Activated CD4-positive, CD25-positive, alpha-beta regulatory T cell treated with anti-CD3 and anti-CD28 coated beads, Interleukin-2, amount 50 U/mL, for 24 hours (primary cell): ENCODE results near the gene DDN.

Experiments used
- ATAC-seq, 2 donors: fragments of 150-1000 bp; cut with Tn5 transposase; one replicate each; pipeline ENCODE4 v1.10.0; 2021; ENCODE audit warnings: mild to moderate bottlenecking in 1 of 2, moderate library complexity in 1 of 2

Gene DDN

GRCh38 chr12:49030714-49031572, 31.8 kb upstream of the DDN start:
- no peak for ATAC-seq

DNA sequence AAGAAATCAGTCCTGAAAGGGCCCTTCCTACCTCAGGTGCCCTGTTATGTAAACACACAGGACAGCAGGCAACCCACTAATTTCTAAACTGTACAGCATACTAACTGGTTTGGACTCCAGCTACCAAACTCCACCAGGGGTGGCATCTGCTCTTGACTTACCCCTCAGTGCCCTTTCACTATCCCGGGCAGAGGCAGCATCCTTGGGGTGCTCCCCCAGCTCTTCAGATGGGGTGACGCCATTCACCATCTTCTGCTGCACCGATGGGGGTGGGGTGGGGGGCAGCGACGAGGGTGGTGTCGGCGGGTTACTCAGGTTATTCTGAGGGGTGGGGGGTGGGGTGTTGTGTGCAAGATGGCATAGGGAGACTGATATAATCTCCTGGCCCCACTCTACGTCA, 30.9 kb upstream of the DDN start:
- no peak for ATAC-seq

GRCh38 chr12:49028666-49029275, 29.6 kb upstream of the DDN start:
- ATAC-seq, result no peak

DNA sequence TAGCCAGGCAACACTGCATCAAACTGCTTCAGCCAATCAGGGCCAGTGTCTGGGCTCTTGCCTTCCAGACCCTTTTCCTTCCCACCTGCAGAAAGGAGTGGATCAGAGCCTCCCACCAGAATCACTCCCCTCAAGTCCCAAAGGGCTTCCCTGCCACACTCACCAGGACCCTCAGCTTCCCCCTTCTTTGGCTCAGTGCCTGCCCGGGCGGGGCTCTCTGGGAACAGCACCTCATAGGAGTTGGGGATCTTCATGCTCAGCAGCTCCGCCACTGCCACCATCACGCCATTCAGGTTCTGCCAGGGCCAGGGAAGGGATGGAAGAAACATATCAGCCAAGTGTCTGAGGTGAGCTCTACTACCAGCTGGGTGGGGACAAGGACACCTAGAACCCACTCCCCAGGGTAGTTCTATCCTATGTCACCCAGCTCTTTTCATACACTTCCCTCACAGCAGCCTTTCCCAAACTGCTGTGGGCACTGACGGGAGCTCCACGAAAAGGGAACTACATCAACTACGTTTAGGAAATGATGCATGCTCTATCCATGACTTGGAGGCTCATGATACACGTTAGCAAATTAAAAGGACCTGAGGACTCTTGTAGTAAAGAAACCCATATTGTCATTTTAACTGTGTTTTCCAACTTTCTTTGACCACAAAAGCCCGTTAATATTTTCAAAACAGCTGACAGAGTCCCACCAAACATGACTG, 28.8 kb upstream of the DDN start:
- no peak for ATAC-seq

DNA sequence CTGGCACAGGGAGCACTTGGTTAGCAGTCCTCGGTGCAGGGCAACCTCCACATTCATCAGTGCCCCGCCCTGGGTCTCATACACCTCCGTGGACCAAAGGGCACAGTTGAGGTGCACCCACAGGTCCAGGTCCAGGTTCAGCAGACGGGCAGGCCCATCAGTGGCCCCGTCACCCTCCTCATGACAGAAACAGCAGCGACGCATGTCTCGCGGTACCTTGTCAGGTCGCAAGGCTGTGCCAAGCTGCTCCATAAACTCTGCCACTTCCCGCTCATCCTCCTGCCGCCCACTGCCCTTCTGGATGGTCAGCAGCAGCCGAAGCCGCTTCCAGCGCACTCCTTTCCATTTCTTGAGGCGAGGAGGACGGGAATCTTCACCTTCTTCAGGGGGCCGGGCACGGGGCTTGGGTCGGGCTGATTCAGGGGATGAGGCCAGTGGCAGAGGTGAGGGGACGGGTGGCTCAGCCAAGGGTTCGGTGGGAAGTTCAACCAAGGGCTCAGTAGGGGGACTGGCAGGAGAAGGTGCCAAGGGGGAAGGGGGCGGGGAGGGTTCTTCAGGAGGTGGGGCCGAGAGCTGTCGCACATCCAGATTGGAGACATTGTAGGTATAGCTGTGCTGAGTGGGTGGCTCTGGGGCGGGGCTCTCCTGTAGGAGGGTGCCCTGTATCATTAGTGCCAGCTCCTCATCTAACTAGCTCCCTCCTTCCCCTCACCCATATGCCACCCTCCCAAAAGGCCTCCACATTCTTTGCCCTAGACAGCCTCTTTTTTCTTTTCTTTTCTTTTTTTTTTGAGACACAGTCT, 27.7 kb upstream of the DDN start:
- ATAC-seq, result no peak

DNA sequence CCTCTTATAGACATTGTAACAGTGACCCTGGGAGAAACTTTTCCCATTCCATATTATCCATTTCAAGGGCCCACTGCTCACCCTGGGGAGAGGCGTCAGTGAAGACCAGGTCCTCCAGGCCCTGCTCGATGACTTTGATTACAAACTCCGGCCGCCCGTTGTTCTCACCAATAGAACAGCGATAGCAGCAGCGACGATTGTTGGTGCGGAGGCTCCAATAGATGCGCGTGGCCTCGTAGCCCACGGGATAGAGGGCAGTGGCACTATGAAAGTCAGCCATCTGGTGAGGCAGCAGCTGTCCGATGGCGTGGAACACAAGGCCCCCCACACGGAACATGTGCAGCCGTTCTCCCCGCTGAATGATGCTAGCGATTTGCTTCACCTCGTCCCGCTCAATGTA, 26.9 kb upstream of the DDN start:
- ATAC-seq, result no peak

DNA sequence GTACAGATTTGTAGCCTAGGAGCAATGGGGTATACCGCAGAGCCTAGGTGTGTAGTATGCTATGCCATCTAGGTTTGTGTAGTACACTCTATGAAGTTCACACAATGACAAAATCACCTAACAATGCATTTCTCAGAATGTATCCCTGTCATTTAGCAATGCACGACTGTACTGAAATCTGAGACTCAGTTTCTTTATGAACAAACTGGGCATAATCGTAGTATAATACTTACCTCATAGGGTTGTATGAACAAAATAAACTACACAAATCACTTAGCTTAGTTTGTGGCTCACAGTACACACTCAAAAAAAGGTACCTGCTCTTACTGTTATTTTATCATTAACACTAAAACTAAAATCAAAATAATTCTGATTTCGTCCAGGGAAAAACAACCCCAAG, 26.3 kb upstream of the DDN start:
- no peak for ATAC-seq

GRCh38 chr12:49024543-49024942, 25.4 kb upstream of the DDN start:
- ATAC-seq, result no peak

DNA sequence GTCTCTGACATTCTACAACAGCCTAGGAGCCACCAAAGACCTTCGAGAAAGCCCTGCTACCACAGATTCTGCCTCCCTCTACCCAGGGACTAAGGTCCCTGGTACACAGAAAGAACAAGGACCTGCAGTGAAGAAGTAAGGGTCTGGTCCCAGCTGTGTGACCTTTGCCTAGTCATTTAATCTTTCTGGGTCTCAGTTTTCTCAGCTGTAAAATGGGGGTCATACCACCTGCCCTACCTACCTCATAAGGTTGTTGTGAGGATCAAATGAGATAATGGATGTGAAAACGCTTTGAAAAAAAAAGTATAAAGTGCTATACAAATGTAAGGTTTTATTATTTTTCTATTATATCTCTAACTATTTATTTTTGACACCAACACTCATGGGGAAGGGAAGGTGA, 24.6 kb upstream of the DDN start:
- ATAC-seq, result no peak

- ATAC-seq, result no peak
Observed at GRCh38 chr12:49022558-49023178, 23.5 kb upstream of the DDN start.

GRCh38 chr12:49021292-49021915, 22.2 kb upstream of the DDN start:
- ATAC-seq, result no peak

DNA sequence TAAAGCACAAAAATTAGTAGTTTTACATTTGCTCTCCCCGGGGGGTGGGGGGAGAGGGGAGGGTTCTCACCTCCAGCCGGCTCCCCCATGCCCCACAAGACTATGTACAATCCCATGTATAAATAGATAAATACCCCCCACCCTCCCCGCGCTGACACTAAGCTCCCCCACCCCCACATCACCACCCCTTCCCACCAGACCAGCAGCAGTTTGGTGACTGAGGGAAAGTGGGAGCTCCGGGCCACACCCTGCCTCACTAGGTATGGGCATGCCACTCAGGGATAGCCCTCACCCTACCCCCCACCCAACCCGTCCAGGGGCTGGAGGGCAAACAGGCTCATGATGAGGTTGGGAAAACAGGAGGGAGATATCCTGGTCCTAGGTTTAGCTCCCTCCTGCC, 21.3 kb upstream of the DDN start:
- no peak for ATAC-seq

GRCh38 chr12:49019443-49020324, 20.5 kb upstream of the DDN start:
- ATAC-seq, result no peak

GRCh38 chr12:49019120-49019430, 19.9 kb upstream of the DDN start:
- ATAC-seq, result no peak

DNA sequence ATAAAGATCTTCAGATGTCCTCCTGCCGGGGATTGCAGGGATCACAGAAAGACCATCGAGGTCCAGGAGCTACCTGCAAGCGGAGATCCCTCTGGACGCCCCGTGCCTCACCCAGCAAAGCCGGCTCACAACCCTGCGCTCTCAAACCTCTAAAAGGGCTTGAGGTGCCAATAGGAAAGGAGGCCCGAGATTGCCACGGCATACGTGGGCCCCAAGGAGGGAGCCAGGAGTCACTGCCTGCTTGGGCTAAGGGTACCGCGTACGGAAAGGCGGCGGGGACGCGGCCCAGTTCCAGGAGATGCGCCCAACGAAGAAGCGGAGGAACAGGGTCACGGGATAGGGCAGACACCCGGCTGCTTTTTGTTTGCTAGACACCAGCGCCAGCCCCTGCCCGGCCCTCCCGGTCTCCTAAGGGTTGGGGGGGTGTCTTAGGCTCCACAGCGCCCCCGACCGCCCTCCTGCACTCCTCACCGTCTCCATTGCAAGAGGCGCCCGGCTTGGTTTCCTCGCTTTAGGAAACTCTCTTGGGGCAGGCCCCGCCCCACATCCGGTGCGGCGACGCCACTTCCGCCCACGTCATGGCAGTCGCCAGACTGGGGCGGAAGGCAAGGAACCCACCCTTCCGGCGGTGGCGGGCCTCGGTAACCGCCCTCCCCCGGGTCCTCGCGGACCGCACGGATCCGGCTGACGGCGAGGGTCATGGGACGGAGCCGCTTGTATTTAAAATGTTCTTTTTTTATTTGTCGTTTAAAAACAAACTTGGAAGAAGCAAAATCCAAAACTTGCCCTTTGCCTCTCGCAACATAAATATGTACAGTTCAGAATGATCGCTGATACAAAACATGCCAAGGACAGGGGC, 19.3 kb upstream of the DDN start, which contains the start of gene PRKAG1:
PRKAG1 (minus strand) TSS at position 516 of the 859 bp plus-strand sequence; CDS start at position 480, 36 bp downstream.
- ATAC-seq, result peak; percentile 94 to 95

DNA sequence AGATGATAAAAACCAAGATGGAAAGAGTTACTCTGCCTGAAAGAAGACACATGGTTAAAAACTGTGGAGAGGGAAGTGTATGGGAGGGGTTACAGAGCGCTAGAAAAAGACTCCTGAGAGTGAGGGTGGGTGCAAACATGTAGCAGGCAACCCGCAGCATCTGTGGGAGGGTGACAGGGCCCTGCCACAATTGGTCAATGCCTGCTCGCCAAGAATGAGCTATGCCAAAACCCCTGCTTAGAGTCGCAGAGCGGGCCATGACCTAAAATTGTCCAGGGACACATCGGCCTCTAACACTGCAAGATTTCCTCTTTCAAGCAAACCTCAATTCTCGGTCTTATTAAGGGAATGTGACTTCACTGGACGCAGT, 18.7 kb upstream of the DDN start:
- ATAC-seq, result peak; percentile 2 to 5

DNA sequence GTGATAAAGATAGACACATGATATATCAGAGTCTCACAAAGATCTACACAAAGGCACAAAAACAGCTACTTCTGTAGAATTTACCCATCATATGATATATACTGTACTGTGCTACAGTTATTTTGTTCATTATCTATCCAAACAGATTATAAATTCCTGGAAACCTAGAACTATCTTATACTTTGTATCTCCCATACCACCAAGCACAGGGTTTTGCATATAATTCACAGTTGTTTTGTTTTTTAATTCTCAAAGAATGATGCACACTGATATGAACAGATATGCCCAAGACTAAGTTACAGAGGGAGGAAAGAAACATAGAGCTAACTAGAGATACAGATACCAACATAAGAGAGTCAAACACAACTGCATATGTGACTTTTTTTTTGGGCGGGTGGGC, 16.0 kb upstream of the DDN start:
- ATAC-seq, result no peak

GRCh38 chr12:49014547-49014946, 15.4 kb upstream of the DDN start:
- no peak for ATAC-seq

- no peak for ATAC-seq
Observed at GRCh38 chr12:49013428-49013827, 14.3 kb upstream of the DDN start.

DNA sequence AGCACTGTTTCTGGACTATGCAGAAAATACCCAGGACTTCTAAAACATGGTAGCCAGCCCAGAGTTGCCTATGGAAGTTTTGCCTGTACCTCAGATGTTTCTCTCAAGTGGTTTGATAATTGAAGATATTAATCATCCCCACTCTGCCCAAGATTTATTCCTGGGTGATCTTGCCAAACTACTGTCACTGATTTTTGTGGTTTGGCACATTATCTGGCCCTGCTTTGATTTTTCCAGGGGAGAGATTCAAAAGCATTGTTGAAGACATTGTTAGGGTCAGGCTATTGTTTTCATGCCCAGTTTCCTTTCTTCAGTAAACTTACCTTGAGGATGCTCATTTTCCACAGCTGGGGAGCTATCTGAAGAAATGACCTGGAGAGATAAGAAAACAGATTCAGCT, 13.6 kb upstream of the DDN start:
- ATAC-seq, result no peak
